Adipocyte (in vitro differentiated cells): Measurements from ENCODE around the gene CLUH.
"Not testable (repeated sequence)": the region's sequence is repeated elsewhere in the genome, so short reads cannot be mapped to it uniquely, and the experiment has no call there.

ENCODE experiments used
- DNase-seq: peaks from one replicate; pipeline ENCODE4 v3.0.0-alpha.2; 2015; ENCODE audit warnings: low read depth
- H3K27me3 ChIP-seq: replicated peaks from 2 replicates; pipeline ENCODE4 v1.7.0; 2013; ENCODE audit warnings: mild to moderate bottlenecking, low read length, moderate library complexity; ENCODE audit not compliant: control insufficient read depth, insufficient read depth
- H3K36me3 ChIP-seq: 2 replicates; pipeline ENCODE4 v1.7.0; 2013; ENCODE audit warnings: low read length, mild to moderate bottlenecking, moderate library complexity; ENCODE audit not compliant: control insufficient read depth, insufficient read depth, severe bottlenecking
- H3K4me1 ChIP-seq: 2 replicates; pipeline ENCODE4 v1.7.0; 2013; ENCODE audit warnings: mild to moderate bottlenecking, low read length, moderate library complexity; ENCODE audit not compliant: control insufficient read depth, insufficient read depth
- H3K4me3 ChIP-seq: 2 replicates; pipeline ENCODE4 v1.7.0; 2013; ENCODE audit warnings: mild to moderate bottlenecking, low read length, moderate library complexity
- H3K9ac ChIP-seq: 2 replicates; pipeline ENCODE4 v1.7.0; 2013; ENCODE audit warnings: mild to moderate bottlenecking, low read length, moderate library complexity
- H3K9me3 ChIP-seq: 2 replicates; pipeline ENCODE4 v1.7.0; 2013; ENCODE audit warnings: mild to moderate bottlenecking, low read length, moderate library complexity; ENCODE audit not compliant: control insufficient read depth

CLUH gene

GRCh38 chr17:2680961-2681360 lies 30.6 kb downstream of the CLUH start:
- Histone ChIP-seq H3K4me3 (no peak overlapping the region), H3K9ac (no peak overlapping the region), H3K9me3 (no peaks in the 10 kb centered on the region), H3K4me1 (peaks cover 1% of the 10 kb centered on the region), H3K27me3 (no peaks in the 10 kb centered on the region), H3K36me3 (peaks cover 78% of the 10 kb centered on the region)
- DNase-seq: no peak

- H3K9ac ChIP-seq, H3K4me3 ChIP-seq, H3K27me3 ChIP-seq, H3K9me3 ChIP-seq, DNase-seq, H3K4me1 ChIP-seq: not testable (repeated sequence)
- H3K36me3 ChIP-seq: peaks cover 82% of the 10 kb centered on the region
These were observed 32.3 kb downstream of the CLUH start for GRCh38 chr17:2679247-2679646.

- DNase-seq: no peak
- no peak overlapping the region for H3K9ac ChIP-seq
- peaks cover 77% of the 10 kb centered on the region for H3K36me3 ChIP-seq
- H3K4me1 ChIP-seq: no peaks in the 10 kb centered on the region
- no peak overlapping the region for H3K4me3 ChIP-seq
- no peaks in the 10 kb centered on the region for H3K27me3 ChIP-seq
- H3K9me3 ChIP-seq: no peaks in the 10 kb centered on the region
These were observed 39.5 kb downstream of the CLUH start for GRCh38 chr17:2672026-2672425.

- H3K9me3 ChIP-seq: not testable (repeated sequence)
- peaks cover 33% of the 10 kb centered on the region for H3K4me1 ChIP-seq
These were observed 51.2 kb downstream of the CLUH start for GRCh38 chr17:2660410-2660809.

GRCh38 chr17:2659337-2659736 lies 52.2 kb downstream of the CLUH start:
- peaks cover 33% of the 10 kb centered on the region for H3K4me1 ChIP-seq
- H3K9me3 ChIP-seq, H3K4me3 ChIP-seq, H3K36me3 ChIP-seq, H3K27me3 ChIP-seq, H3K9ac ChIP-seq: not testable (repeated sequence)
- DNase-seq: peak; percentile 34

More at GRCh38 chr17:2660410-2660809, 51.2 kb downstream of the CLUH start:
- not testable (repeated sequence) for H3K9ac ChIP-seq, H3K4me3 ChIP-seq, H3K36me3 ChIP-seq, DNase-seq, H3K27me3 ChIP-seq

- DNase-seq: no peak
- H3K36me3 ChIP-seq: peaks cover 3% of the 10 kb centered on the region
- H3K9me3 ChIP-seq: no peaks in the 10 kb centered on the region
- H3K4me1 ChIP-seq: peaks cover 26% of the 10 kb centered on the region
- H3K27me3 ChIP-seq: no peaks in the 10 kb centered on the region
- no peak overlapping the region for H3K9ac ChIP-seq
- H3K4me3 ChIP-seq: no peak overlapping the region
These were observed 55.3 kb downstream of the CLUH start for GRCh38 chr17:2656283-2656682.

- peaks cover 3% of the 10 kb centered on the region for H3K36me3 ChIP-seq
- DNase-seq: no peak
- no peak overlapping the region for H3K9ac ChIP-seq
- H3K4me1 ChIP-seq: peaks cover 32% of the 10 kb centered on the region
- no peaks in the 10 kb centered on the region for H3K9me3 ChIP-seq
- H3K27me3 ChIP-seq: no peaks in the 10 kb centered on the region
- H3K4me3 ChIP-seq: no peak overlapping the region
These were observed 56.0 kb downstream of the CLUH start for GRCh38 chr17:2655546-2655945.

GRCh38 chr17:2652911-2653310 lies 58.7 kb downstream of the CLUH start:
- H3K27me3 ChIP-seq, H3K4me3 ChIP-seq, H3K9me3 ChIP-seq, DNase-seq, H3K36me3 ChIP-seq, H3K9ac ChIP-seq: not testable (repeated sequence)
- peaks cover 21% of the 10 kb centered on the region for H3K4me1 ChIP-seq

- peaks cover 9% of the 10 kb centered on the region for H3K36me3 ChIP-seq
- no peaks in the 10 kb centered on the region for H3K27me3 ChIP-seq
- no peak overlapping the region for H3K9ac ChIP-seq
- peaks cover 7% of the 10 kb centered on the region for H3K4me1 ChIP-seq
- DNase-seq: no peak
- H3K9me3 ChIP-seq: no peaks in the 10 kb centered on the region
- H3K4me3 ChIP-seq: no peak overlapping the region
These were observed 62.4 kb downstream of the CLUH start for GRCh38 chr17:2649191-2649590.

GRCh38 chr17:2647957-2648356 lies 63.6 kb downstream of the CLUH start:
- Histone ChIP-seq H3K27me3 (no peaks in the 10 kb centered on the region), H3K4me3 (no peak overlapping the region), H3K9ac (no peak overlapping the region), H3K4me1 (peaks cover 7% of the 10 kb centered on the region), H3K9me3 (no peaks in the 10 kb centered on the region), H3K36me3 (peaks cover 15% of the 10 kb centered on the region)
- no peak for DNase-seq

GRCh38 chr17:2644971-2645370 lies 66.6 kb downstream of the CLUH start:
- no peak for DNase-seq
- H3K9me3 ChIP-seq: no peaks in the 10 kb centered on the region
- H3K27me3 ChIP-seq: no peaks in the 10 kb centered on the region
- H3K36me3 ChIP-seq: peaks cover 42% of the 10 kb centered on the region
- H3K9ac ChIP-seq: no peak overlapping the region
- no peak overlapping the region for H3K4me3 ChIP-seq
- no peaks in the 10 kb centered on the region for H3K4me1 ChIP-seq
